Breast epithelium (tissue), 4 donors: Measurements from ENCODE around the gene PSMD14. TPM values are rescaled to one million over a fixed set of nuclear protein-coding genes. Genes with fewer than 3 reads are reported as not detected.

Experiments used
- DNase-seq, 2 donors: peaks; one replicate each; pipeline ENCODE4 v3.0.0-alpha.2; 2019; ENCODE audit warnings: low spot score in 2 of 2
- H3K27ac ChIP-seq, 2 donors: fragments of 200-600 bp; sonication (generic) in 1 of 2; one replicate each; pipeline ENCODE4 v1.5.1; 2016 to 2019; ENCODE audit warnings: mild to moderate bottlenecking in 1 of 2
- H3K27me3 ChIP-seq, 2 donors: fragments of 200-600 bp; sonication (generic) in 1 of 2; one replicate each; pipeline versions ENCODE4 v1.5.1 to v1.6.0; 2017 to 2019; ENCODE audit warnings: control low read depth in 1 of 2, mild to moderate bottlenecking in 1 of 2
- H3K36me3 ChIP-seq: fragments of 200-600 bp; one replicate; pipeline ENCODE4 v1.5.1; 2019
- H3K4me1 ChIP-seq, 2 donors: fragments of 200-600 bp; sonication (generic); one replicate each; pipeline ENCODE4 v1.5.1; 2016 to 2019; ENCODE audit warnings: control low read depth in 1 of 2
- H3K4me3 ChIP-seq, 3 donors: fragments of 200-600 bp; sonication (generic); 1 replicate in 2 of 3; 2 replicates in 1 of 3; pipeline ENCODE4 v1.5.1; 2016 to 2019; ENCODE audit warnings: mild to moderate bottlenecking in 3 of 3, moderate library complexity in 2 of 3
- H3K9me3 ChIP-seq, 2 donors: fragments of 200-600 bp; sonication (generic) in 1 of 2; one replicate each; pipeline ENCODE4 v1.5.1; 2016 to 2019; ENCODE audit warnings: control low read depth in 1 of 2
- POLR2A ChIP-seq: fragments of 450-650 bp; IDR thresholded peaks from one replicate; pipeline ENCODE4 v1.6.1; 2016; ENCODE audit warnings: antibody characterized with exemption, mild to moderate bottlenecking, moderate library complexity
- POLR2AphosphoS5 ChIP-seq, 3 donors: sonication (generic); formaldehyde crosslinking; IDR thresholded peaks; one replicate each; pipeline ENCODE4 v1.6.1; 2017; ENCODE audit warnings: antibody characterized with exemption in 3 of 3
- intact Hi-C: fragments of 100-400 bp; cut with DNase I; formaldehyde crosslinking; loops from one replicate; pipeline ENCODE4 v1.15.1; 2023; ENCODE audit warnings: low total_unique reads
- total RNA-seq, 3 donors: library from RNA; depleted of rRNA; stranded (reverse); fragments of >200 nt; gene quantifications; one replicate each; pipeline ENCODE4 v1.1.0, GENCODE V29; 2016
- TF ChIP-seq, protein P1 (sequence below), 3 donors: fragments of 450-650 bp; IDR thresholded peaks; one replicate each; pipeline ENCODE4 v1.5.1; 2016 to 2017; ENCODE audit warnings: antibody characterized with exemption in 3 of 3, mild to moderate bottlenecking in 3 of 3, moderate library complexity in 3 of 3

Gene PSMD14
- total RNA-seq, 3 donors from 2014 or later: 38.3 to 50.1 (median 38.7) TPM

DNA sequence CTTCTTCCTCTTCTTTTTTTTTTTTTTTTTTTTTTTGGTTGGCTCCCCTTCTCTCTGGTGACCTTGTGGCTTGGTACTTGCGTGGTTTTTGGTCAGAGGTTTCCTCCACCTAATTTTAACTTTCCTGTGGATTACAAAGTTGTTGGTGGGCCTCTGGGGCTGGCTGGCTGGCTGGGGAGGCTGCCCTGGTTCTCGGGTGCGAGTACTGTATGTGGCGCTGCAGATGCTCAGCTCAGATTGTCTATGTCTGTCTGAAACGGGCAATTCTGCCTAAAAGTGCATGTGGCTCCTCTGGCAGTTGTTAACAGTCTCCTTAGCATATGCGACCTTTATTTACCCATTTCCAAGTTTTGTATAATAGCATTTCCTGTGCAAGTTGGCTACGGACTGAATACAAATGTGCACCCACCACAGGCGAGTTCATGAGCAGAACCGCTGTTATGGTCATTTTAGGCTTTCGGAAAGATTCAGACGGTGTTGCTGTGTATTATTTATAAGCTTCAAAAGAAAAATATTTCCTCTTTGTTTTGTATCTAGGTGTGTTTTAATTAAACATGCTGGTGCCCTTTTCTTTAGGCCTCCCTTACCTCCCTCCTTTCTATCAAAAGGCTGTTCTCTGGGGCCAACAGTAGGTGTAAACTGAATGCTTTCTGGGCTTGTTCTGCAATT, 112.3 kb downstream of the PSMD14 start:
- Histone ChIP-seq H3K4me1 (peaks cover 8 to 16% of the 10 kb centered on the region in 2 donors), H3K27ac (no peak overlapping the region), H3K27me3 (peaks cover 16 to 87% of the 10 kb centered on the region in 2 donors), H3K9me3 (peaks cover 0 to 7% of the 10 kb centered on the region in 2 donors), H3K36me3 (no peaks in the 10 kb centered on the region), H3K4me3 (no peak overlapping the region)
- no peak for DNase-seq
- no peak for TF ChIP-seq POLR2AphosphoS5 (IDR thresholded peaks at IDR 0.05)
- TF ChIP-seq, protein P1, sequence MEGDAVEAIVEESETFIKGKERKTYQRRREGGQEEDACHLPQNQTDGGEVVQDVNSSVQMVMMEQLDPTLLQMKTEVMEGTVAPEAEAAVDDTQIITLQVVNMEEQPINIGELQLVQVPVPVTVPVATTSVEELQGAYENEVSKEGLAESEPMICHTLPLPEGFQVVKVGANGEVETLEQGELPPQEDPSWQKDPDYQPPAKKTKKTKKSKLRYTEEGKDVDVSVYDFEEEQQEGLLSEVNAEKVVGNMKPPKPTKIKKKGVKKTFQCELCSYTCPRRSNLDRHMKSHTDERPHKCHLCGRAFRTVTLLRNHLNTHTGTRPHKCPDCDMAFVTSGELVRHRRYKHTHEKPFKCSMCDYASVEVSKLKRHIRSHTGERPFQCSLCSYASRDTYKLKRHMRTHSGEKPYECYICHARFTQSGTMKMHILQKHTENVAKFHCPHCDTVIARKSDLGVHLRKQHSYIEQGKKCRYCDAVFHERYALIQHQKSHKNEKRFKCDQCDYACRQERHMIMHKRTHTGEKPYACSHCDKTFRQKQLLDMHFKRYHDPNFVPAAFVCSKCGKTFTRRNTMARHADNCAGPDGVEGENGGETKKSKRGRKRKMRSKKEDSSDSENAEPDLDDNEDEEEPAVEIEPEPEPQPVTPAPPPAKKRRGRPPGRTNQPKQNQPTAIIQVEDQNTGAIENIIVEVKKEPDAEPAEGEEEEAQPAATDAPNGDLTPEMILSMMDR (IDR thresholded peaks at IDR 0.05): no peak
- TF ChIP-seq POLR2A: no peak
- intact Hi-C loops: no loop called here

DNA sequence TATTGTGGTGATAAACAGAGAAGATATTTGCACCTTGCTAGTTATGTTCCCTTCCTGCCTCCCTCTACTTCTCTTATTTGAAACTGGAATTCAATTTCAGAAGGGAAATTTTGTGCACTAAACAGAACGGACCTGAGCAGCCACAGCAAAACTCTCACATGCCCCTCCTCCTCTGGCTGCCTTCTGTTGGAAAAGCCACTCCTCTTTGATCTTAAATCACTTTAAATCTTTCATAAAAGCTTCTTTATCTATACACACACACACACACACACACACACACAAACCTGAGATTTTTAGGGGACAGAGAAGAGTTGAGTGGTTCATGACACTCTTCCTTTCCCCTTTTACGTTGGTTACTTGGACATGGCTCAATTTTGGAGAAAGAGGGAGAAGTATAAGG, 113.5 kb downstream of the PSMD14 start:
- DNase-seq: no peak
- H3K27me3 ChIP-seq: peaks cover 16 to 87% of the 10 kb centered on the region in 2 donors
- no peak overlapping the region for H3K27ac ChIP-seq
- H3K4me1 ChIP-seq: peaks cover 2 to 12% of the 10 kb centered on the region in 2 donors
- no peaks in the 10 kb centered on the region for H3K36me3 ChIP-seq
- no peak overlapping the region for H3K4me3 ChIP-seq
- TF ChIP-seq POLR2A: no peak
- TF ChIP-seq, protein P1 (IDR thresholded peaks at IDR 0.05): no peak
- TF ChIP-seq POLR2AphosphoS5 (IDR thresholded peaks at IDR 0.05): no peak
- intact Hi-C loops: no loop called here
- peaks cover 0 to 7% of the 10 kb centered on the region in 2 donors for H3K9me3 ChIP-seq

DNA sequence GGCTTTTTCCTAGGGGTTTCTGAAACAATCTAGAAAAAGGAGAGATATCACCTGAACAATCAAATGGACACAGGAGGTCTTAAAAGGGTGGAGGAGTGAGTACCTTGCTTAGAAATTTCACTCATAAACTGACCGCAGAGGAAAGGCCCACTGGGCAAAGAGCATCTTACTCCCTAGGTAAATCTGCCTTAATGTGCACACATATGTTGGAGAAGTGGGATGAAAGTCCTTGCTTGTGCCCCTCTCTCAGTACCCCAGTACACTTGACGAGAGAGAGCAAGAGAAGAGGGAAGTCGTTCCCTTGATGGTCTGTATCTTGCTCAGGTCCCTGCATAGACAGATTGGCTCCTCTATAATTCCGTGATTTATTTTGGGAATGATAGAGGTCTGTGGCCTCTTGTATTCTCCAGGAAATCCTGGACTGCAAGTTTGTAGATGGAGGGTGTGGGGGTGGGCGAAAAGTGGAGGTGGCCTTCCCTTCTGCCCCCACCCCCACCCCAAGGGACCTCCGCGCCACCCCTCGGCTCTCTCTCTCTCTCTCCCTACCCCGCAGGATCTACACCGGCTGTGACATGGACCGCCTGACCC, 114.7 kb downstream of the PSMD14 start:
- H3K27ac ChIP-seq: no peak overlapping the region
- H3K4me3 ChIP-seq: peak overlapping the region in 1 of 3 donors; percentile 62
- H3K36me3 ChIP-seq: no peaks in the 10 kb centered on the region
- peaks cover 16 to 87% of the 10 kb centered on the region in 2 donors for H3K27me3 ChIP-seq
- H3K9me3 ChIP-seq: peaks cover 0 to 7% of the 10 kb centered on the region in 2 donors
- no peak for DNase-seq
- TF ChIP-seq POLR2AphosphoS5 (IDR thresholded peaks at IDR 0.05) (no peak), POLR2A (no peak)
- TF ChIP-seq, protein P1 (IDR thresholded peaks at IDR 0.05): no peak
- peaks cover 2 to 5% of the 10 kb centered on the region in 2 donors for H3K4me1 ChIP-seq
- intact Hi-C loops: no loop called here

DNA sequence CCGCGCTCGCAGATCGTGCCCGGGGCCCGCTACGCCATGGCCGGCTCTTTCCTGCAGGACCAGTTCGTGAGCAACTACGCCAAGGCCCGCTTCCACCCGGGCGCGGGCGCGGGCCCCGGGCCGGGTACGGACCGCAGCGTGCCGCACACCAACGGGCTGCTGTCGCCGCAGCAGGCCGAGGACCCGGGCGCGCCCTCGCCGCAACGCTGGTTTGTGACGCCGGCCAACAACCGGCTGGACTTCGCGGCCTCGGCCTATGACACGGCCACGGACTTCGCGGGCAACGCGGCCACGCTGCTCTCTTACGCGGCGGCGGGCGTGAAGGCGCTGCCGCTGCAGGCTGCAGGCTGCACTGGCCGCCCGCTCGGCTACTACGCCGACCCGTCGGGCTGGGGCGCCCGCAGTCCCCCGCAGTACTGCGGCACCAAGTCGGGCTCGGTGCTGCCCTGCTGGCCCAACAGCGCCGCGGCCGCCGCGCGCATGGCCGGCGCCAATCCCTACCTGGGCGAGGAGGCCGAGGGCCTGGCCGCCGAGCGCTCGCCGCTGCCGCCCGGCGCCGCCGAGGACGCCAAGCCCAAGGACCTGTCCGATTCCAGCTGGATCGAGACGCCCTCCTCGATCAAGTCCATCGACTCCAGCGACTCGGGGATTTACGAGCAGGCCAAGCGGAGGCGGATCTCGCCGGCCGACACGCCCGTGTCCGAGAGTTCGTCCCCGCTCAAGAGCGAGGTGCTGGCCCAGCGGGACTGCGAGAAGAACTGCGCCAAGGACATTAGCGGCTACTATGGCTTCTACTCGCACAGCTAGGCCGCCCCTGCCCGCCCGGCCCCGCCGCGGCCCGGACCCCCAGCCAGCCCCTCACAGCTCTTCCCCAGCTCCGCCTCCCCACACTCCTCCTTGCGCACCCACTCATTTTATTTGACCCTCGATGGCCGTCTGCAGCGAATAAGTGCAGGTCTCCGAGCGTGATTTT, 115.5 kb downstream of the PSMD14 start:
- TF ChIP-seq POLR2A: no peak
- TF ChIP-seq, protein P1 (IDR thresholded peaks at IDR 0.05): no peak
- TF ChIP-seq POLR2AphosphoS5 (IDR thresholded peaks at IDR 0.05): no peak
- peaks cover 15 to 87% of the 10 kb centered on the region in 2 donors for H3K27me3 ChIP-seq
- no peak overlapping the region for H3K27ac ChIP-seq
- H3K36me3 ChIP-seq: no peaks in the 10 kb centered on the region
- intact Hi-C loops: no loop called here
- H3K9me3 ChIP-seq: peaks cover 0 to 7% of the 10 kb centered on the region in 2 donors
- peak overlapping the region in 2 of 3 donors; percentile 26 to 62 for H3K4me3 ChIP-seq
- peaks cover 2 to 4% of the 10 kb centered on the region in 2 donors for H3K4me1 ChIP-seq
- no peak for DNase-seq
